Measurements from ENCODE around the gene DHRS9.

Gene DHRS9

DNA sequence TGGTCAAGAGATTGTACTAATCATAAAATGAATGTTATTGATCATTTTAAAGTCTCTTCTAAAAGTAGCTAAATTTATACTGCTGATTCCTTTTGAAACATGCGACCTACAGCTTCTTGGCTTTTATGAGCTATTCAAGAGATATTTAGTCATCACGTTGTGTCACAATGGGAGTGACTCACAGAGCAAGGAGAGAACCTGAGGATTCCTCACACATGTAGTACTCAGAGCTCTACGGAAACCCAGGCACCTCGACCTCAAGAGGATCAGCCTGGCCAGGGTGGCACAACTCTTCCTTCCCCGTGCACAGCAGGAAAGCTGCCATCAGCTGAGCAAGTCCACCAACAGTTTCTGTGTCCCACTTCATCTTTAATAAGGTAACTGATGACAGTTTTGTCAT, at the start of gene DHRS9:
Gene DHRS9 (plus strand): TSS at position 223 of the 400 bp plus-strand sequence. CDS start 12,019 bp downstream, outside the sequence.
- Mint-ChIP-seq H3K4me1 (peaks cover 33% of the 10 kb centered on the region), H3K4me3 (peak within 1 kb of the TSS; percentile 9), H3K27ac (peak within 1 kb of the TSS; percentile 18), H3K36me3 (no peaks in the 10 kb centered on the region), H3K9me3 (no peaks in the 10 kb centered on the region)
- DNase-seq (ENCODE audit: low spot score in 2 of 2) (no peak), ATAC-seq (peak; percentile 96)

- peaks cover 13% of the 10 kb centered on the region for H3K4me1 Mint-ChIP-seq
- DNase-seq (ENCODE audit: low spot score in 2 of 2) (no peak), ATAC-seq (no peak)
- H3K27ac Mint-ChIP-seq: no peak overlapping the region
- H3K9me3 Mint-ChIP-seq: no peaks in the 10 kb centered on the region
- H3K36me3 Mint-ChIP-seq: no peaks in the 10 kb centered on the region
- H3K4me3 Mint-ChIP-seq: no peak overlapping the region
These were observed 46.2 kb upstream of the DHRS9 start for GRCh38 chr2:169023161-169023560.

GRCh38 chr2:169026056-169026455, 43.3 kb upstream of the DHRS9 start:
- DNase-seq (ENCODE audit: low spot score in 2 of 2): no peak
- Mint-ChIP-seq H3K36me3 (no peaks in the 10 kb centered on the region), H3K27ac (no peak overlapping the region), H3K9me3 (no peaks in the 10 kb centered on the region), H3K4me3 (no peak overlapping the region), H3K4me1 (peaks cover 13% of the 10 kb centered on the region)
- no peak for ATAC-seq

GRCh38 chr2:169027234-169027633, 42.1 kb upstream of the DHRS9 start:
- H3K36me3 Mint-ChIP-seq: no peaks in the 10 kb centered on the region
- H3K4me3 Mint-ChIP-seq: no peak overlapping the region
- H3K27ac Mint-ChIP-seq: no peak overlapping the region
- DNase-seq (ENCODE audit: low spot score in 2 of 2) (no peak), ATAC-seq (no peak)
- H3K9me3 Mint-ChIP-seq: no peaks in the 10 kb centered on the region
- H3K4me1 Mint-ChIP-seq: peaks cover 13% of the 10 kb centered on the region

- Mint-ChIP-seq H3K36me3 (no peaks in the 10 kb centered on the region), H3K4me1 (peaks cover 24% of the 10 kb centered on the region), H3K4me3 (no peak overlapping the region), H3K9me3 (peaks cover 4% of the 10 kb centered on the region), H3K27ac (no peak overlapping the region)
- ATAC-seq: no peak
- DNase-seq (ENCODE audit: low spot score in 2 of 2): no peak
These were observed 40.0 kb upstream of the DHRS9 start for GRCh38 chr2:169029341-169029740.

GRCh38 chr2:169031202-169031601, 38.2 kb upstream of the DHRS9 start, which contains the start of gene ABCB11:
TSS of gene ABCB11 (minus strand) at chr2:169031324. CDS start at chr2:169018125, 13,199 bp downstream.
- DNase-seq (ENCODE audit: low spot score in 2 of 2): no peak
- Mint-ChIP-seq H3K27ac (no peak within 1 kb of the TSS), H3K4me3 (no peak within 1 kb of the TSS), H3K36me3 (no peaks in the 10 kb centered on the region), H3K9me3 (peaks cover 6% of the 10 kb centered on the region), H3K4me1 (peaks cover 19% of the 10 kb centered on the region)
- ATAC-seq: no peak

- peaks cover 30% of the 10 kb centered on the region for H3K4me1 Mint-ChIP-seq
- ATAC-seq: peak; percentile 43
- no peaks in the 10 kb centered on the region for H3K36me3 Mint-ChIP-seq
- H3K4me3 Mint-ChIP-seq: no peak overlapping the region
- DNase-seq (ENCODE audit: low spot score in 2 of 2): no peak
- H3K27ac Mint-ChIP-seq: peak overlapping the region; percentile 7
- H3K9me3 Mint-ChIP-seq: peaks cover 6% of the 10 kb centered on the region
These were observed 35.1 kb upstream of the DHRS9 start for GRCh38 chr2:169034256-169034655.

DNA sequence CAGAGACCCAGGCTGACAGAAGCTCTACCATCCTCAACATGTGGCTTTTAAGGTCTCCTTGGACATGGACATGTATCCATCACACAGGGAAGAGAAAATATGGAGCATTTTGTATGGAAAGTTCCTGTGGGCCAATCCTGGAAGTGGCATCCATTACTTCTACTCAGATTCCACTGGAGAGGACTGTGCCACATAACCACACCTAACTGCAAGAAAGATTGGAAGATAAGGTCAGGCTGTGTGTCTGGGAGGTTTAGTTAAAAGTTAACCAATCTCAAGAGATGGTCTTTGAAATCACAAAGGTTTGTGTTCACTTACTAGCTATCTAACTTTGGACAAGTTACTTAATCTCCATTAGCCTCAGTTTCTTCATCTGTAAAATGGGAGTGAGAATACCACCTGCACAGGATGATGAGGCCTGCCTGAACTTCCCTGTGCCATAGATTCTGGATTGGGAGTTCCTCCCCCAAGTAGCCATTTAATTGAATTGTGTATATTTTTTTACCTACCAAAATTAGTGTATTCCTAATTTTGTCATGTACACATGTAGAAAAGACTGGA, 34.3 kb upstream of the DHRS9 start:
- H3K9me3 Mint-ChIP-seq: peaks cover 6% of the 10 kb centered on the region
- H3K36me3 Mint-ChIP-seq: no peaks in the 10 kb centered on the region
- DNase-seq (ENCODE audit: low spot score in 2 of 2): no peak
- peaks cover 37% of the 10 kb centered on the region for H3K4me1 Mint-ChIP-seq
- no peak overlapping the region for H3K27ac Mint-ChIP-seq
- no peak overlapping the region for H3K4me3 Mint-ChIP-seq
- no peak for ATAC-seq

GRCh38 chr2:169035887-169036286, 33.5 kb upstream of the DHRS9 start:
- Mint-ChIP-seq H3K27ac (no peak overlapping the region), H3K4me3 (no peak overlapping the region), H3K4me1 (peaks cover 37% of the 10 kb centered on the region), H3K36me3 (no peaks in the 10 kb centered on the region), H3K9me3 (peaks cover 6% of the 10 kb centered on the region)
- ATAC-seq (no peak), DNase-seq (ENCODE audit: low spot score in 2 of 2) (no peak)

DNA sequence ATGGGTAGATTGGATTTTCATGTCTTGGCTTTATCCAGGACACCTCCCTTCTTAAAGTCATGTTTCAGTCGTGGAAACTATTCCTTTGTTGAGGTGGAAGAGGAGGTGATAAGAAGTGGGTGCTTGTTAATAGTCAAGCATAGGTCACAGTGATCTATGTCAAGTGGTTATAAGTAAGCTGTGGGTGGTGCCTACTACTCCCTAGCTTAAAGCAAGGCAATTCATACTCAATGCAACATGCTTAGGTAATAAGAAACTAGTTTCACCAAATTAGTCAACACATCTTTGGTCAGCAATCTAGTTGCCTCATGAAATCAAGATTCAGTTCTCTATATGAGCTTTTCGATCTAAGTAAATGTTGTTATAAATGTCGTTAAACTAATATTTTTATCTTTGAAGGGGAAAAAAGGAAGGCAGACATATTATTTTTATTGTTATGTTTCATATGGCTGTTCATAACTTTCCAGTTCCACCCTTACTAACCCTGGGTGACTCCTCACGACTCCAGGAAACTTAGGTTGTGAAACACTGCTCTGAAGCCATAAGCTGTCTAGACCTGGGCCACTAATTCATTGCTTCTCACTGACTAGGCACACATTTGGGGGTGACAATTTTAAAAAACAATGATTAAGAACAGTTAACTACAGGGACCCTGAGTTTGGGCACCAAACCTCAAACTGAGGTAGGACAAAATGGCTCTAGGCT, 32.5 kb upstream of the DHRS9 start:
- Mint-ChIP-seq H3K4me3 (no peak overlapping the region), H3K4me1 (peaks cover 37% of the 10 kb centered on the region), H3K27ac (no peak overlapping the region), H3K9me3 (peaks cover 7% of the 10 kb centered on the region), H3K36me3 (no peaks in the 10 kb centered on the region)
- DNase-seq (ENCODE audit: low spot score in 2 of 2) (no peak), ATAC-seq (peak; percentile 78)

DNA sequence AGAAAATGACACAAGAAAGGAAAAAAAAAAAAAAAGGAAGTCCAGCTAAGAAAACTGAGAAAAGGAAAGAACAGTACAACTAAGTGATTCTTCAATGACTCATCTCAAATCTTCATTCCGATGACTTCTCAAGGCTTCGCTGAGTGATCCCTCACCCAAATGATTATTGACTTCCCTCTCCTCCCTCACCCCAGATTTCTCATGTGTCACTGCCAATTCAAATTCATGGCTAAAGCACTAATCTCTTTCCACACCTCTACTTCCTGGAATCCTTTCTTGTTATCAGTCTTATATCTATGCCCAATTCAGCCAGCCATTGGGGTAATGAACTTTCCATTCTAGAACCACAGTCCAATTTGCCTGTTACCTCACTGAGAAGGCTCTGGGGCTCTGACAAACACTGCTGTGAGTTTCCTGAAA, 31.0 kb upstream of the DHRS9 start:
- H3K27ac Mint-ChIP-seq: no peak overlapping the region
- ATAC-seq: peak; percentile 82
- no peak for DNase-seq (ENCODE audit: low spot score in 2 of 2)
- H3K4me1 Mint-ChIP-seq: peaks cover 32% of the 10 kb centered on the region
- no peak overlapping the region for H3K4me3 Mint-ChIP-seq
- H3K36me3 Mint-ChIP-seq: no peaks in the 10 kb centered on the region
- H3K9me3 Mint-ChIP-seq: peaks cover 12% of the 10 kb centered on the region

DNA sequence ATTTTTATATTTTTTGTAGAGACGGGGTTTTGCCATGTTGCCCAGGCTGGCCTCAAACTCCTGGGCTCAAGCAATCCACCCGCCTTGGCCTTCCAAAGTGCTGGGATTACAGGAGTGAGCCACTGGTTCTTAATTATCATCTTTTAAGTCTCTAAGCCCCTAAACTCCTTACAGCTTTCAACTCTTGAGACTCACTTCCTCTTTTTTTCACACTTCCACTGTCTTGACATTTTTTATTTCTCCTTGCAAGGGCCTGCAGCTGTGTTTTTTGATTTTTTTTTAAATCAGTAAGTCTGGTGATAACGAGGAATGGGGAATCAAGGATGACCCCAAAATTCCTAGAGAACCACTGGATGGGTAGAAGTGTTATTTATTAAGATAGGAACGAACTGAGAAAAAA, 29.7 kb upstream of the DHRS9 start:
- Mint-ChIP-seq H3K4me3 (no peak overlapping the region), H3K36me3 (no peaks in the 10 kb centered on the region), H3K27ac (peak overlapping the region; percentile 41), H3K9me3 (peaks cover 15% of the 10 kb centered on the region), H3K4me1 (peaks cover 22% of the 10 kb centered on the region)
- DNase-seq (ENCODE audit: low spot score in 2 of 2): no peak
- no peak for ATAC-seq

DNA sequence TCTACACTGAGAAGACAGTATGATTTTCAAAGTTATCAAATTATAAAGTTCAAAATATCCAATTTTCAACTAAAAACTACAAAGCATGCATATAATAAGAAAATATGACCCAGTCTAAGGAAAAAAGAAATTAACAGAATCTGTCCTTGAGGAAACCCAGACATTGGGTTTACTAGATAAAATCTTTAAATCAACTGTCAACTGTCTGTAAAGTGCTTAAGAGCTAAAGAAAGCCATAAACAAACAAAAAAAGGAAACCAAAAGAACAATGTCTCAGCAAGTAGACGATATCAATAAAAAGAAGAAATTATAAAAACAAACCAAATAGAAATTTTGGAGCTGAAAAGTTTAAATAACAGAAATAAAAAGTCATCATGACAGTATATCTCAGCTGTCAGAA, 27.8 kb upstream of the DHRS9 start:
- H3K4me3 Mint-ChIP-seq: no peak overlapping the region
- DNase-seq (ENCODE audit: low spot score in 2 of 2) (no peak), ATAC-seq (no peak)
- H3K36me3 Mint-ChIP-seq: no peaks in the 10 kb centered on the region
- H3K27ac Mint-ChIP-seq: no peak overlapping the region
- peaks cover 13% of the 10 kb centered on the region for H3K9me3 Mint-ChIP-seq
- H3K4me1 Mint-ChIP-seq: peaks cover 18% of the 10 kb centered on the region

GRCh38 chr2:169042856-169043255, 26.5 kb upstream of the DHRS9 start:
- Mint-ChIP-seq H3K36me3 (no peaks in the 10 kb centered on the region), H3K27ac (no peak overlapping the region), H3K9me3 (peaks cover 13% of the 10 kb centered on the region), H3K4me1 (peaks cover 16% of the 10 kb centered on the region), H3K4me3 (no peak overlapping the region)
- no peak for ATAC-seq
- no peak for DNase-seq (ENCODE audit: low spot score in 2 of 2)

DNA sequence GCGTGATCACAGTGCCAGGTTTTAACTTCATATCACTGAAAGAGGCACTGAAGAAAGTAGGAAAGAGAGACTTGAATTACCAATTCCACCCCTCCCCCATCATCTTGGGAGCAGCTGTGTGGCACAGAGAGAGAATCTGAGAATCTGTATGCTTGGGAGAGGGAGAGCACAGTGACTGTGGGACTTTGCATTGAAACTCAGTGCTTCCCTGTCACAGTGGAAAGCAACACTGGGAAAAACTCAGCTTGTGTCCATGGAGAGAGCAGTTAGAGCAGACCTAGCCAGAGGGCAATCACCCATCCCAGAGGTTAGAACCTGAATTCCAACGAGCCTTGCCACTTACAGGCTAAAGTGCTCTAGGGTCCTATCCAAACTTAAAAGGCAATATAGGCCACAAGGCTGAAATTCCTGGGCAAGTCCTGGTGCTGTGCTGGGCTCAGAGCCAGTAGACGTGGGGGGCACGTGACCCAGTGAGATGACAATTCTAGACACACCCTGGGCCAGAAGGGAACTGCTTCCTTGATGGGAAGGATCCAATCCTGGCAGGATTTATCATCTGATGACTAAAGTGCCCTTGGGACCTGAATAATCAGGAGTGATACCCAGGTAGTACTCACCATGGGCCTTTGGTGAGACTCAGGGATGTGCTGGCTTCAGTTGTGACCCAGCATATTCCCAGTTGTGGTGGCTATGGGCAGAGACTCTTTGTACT, 22.8 kb upstream of the DHRS9 start:
- ATAC-seq: no peak
- Mint-ChIP-seq H3K27ac (no peak overlapping the region), H3K4me3 (no peak overlapping the region), H3K36me3 (no peaks in the 10 kb centered on the region), H3K4me1 (peaks cover 6% of the 10 kb centered on the region), H3K9me3 (peaks cover 13% of the 10 kb centered on the region)
- DNase-seq (ENCODE audit: low spot score in 2 of 2): no peak

Measured in stimulated activated effector memory CD8-positive, alpha-beta T cell treated with anti-CD3 and anti-CD28 coated beads, Interleukin-12 subunit alpha, Interleukin-12 subunit beta, amount 100 ng/mL, for 72 hours (primary cell).